Measurements from ENCODE around the gene MASP2.
"Not testable (repeated sequence)": the region's sequence is repeated elsewhere in the genome, so short reads cannot be mapped to it uniquely, and the experiment has no call there.

The MASP2 gene

GRCh38 chr1:11037019-11037739 is 9.9 kb downstream of the MASP2 start:
- not testable (repeated sequence) for DNase-seq

- DNase-seq: no peak
Observed at GRCh38 chr1:11031624-11032262, 15.3 kb downstream of the MASP2 start.

- no peak for DNase-seq
Observed at GRCh38 chr1:11030865-11031264, 16.2 kb downstream of the MASP2 start.

- no peak for DNase-seq
Observed at GRCh38 chr1:11028018-11028417, 19.0 kb downstream of the MASP2 start.

- no peak for DNase-seq
Observed at GRCh38 chr1:11027316-11027715, 19.7 kb downstream of the MASP2 start.

GRCh38 chr1:11026903-11027302 is 20.1 kb downstream of the MASP2 start:
- no peak for DNase-seq

GRCh38 chr1:11026052-11026451 is 21.0 kb downstream of the MASP2 start:
- no peak for DNase-seq

GRCh38 chr1:11025618-11026017 is 21.4 kb downstream of the MASP2 start:
- DNase-seq: no peak

- DNase-seq: no peak
Observed at GRCh38 chr1:11024874-11025203, 22.2 kb downstream of the MASP2 start.

GRCh38 chr1:11024154-11024873 is 22.7 kb downstream of the MASP2 start:
- DNase-seq: no peak

- DNase-seq: no peak
Observed at GRCh38 chr1:11023201-11023600, 23.8 kb downstream of the MASP2 start.

GRCh38 chr1:11019971-11020370 is 27.1 kb downstream of the MASP2 start:
- no peak for DNase-seq

GRCh38 chr1:11019358-11019757 is 27.7 kb downstream of the MASP2 start:
- DNase-seq: not testable (repeated sequence)

GRCh38 chr1:11013160-11013531 is 33.9 kb downstream of the MASP2 start:
- DNase-seq: no peak

- peak; percentile 94 for DNase-seq
Observed at GRCh38 chr1:11012260-11013159, 34.5 kb downstream of the MASP2 start, which contains the start of gene TARDBP. TARDBP (plus strand) TSS chr1:11012654; CDS start chr1:11013728, 1,074 bp downstream.

- DNase-seq: no peak
Observed at GRCh38 chr1:11000526-11000925, 46.5 kb downstream of the MASP2 start.

GRCh38 chr1:10996100-10996499 is 50.9 kb downstream of the MASP2 start:
- no peak for DNase-seq

GRCh38 chr1:10992864-10993263 is 54.2 kb downstream of the MASP2 start:
- no peak for DNase-seq

GRCh38 chr1:10992004-10992403 is 55.0 kb downstream of the MASP2 start:
- DNase-seq: not testable (repeated sequence)

GRCh38 chr1:10990828-10991227 is 56.2 kb downstream of the MASP2 start:
- no peak for DNase-seq

- DNase-seq: not testable (repeated sequence)
Observed at GRCh38 chr1:10989920-10990516, 57.0 kb downstream of the MASP2 start.

- DNase-seq: no peak
Observed at GRCh38 chr1:10989095-10989494, 57.9 kb downstream of the MASP2 start.
